NT2/D1 (cell line): Measurements from ENCODE around the gene BAIAP2L2.
A peak's percentile ranks its signal among the peaks of the same experiment; 100 is the strongest.

Source experiments
- DNase-seq: peaks from one replicate; pipeline ENCODE4 v3.0.0-alpha.2; 2011; ENCODE audit warnings: low read depth, low spot score
- H3K27me3 ChIP-seq: 2 replicates; pipeline ENCODE4 v1.6.0; 2011; ENCODE audit warnings: mild to moderate bottlenecking; ENCODE audit not compliant: insufficient read length, insufficient read depth
- H3K36me3 ChIP-seq: 2 replicates; pipeline ENCODE4 v1.6.1; 2011; ENCODE audit warnings: mild to moderate bottlenecking, low read length, mixed read lengths; ENCODE audit not compliant: insufficient read depth, insufficient read length
- H3K4me1 ChIP-seq: 2 replicates; pipeline ENCODE4 v1.5.1; 2011; ENCODE audit not compliant: insufficient read depth, insufficient read length
- H3K4me3 ChIP-seq: 2 replicates; pipeline ENCODE4 v1.5.1; 2011; ENCODE audit warnings: low read depth; ENCODE audit not compliant: insufficient read length
- H3K9ac ChIP-seq: 2 replicates; pipeline ENCODE4 v1.6.0; 2011; ENCODE audit warnings: low read depth; ENCODE audit not compliant: insufficient read length
- H3K9me3 ChIP-seq: 2 replicates; pipeline ENCODE4 v1.5.1; 2011; ENCODE audit warnings: mild to moderate bottlenecking, low read length; ENCODE audit not compliant: insufficient read depth
- SUZ12 ChIP-seq: IDR thresholded peaks from 2 replicates; pipeline ENCODE4 v1.6.1; 2011; ENCODE audit not compliant: insufficient read length, insufficient read depth; ENCODE audit errors: extremely low read depth
- YY1 ChIP-seq: IDR thresholded peaks from 2 replicates; pipeline ENCODE4 v1.6.1; 2011; ENCODE audit not compliant: insufficient read length, insufficient read depth
- ZNF274 ChIP-seq: IDR thresholded peaks from 2 replicates; pipeline ENCODE4 v1.6.1; 2011; ENCODE audit warnings: mild to moderate bottlenecking, low read depth, low read length

The BAIAP2L2 gene

GRCh38 chr22:38056969-38057891 lies 53.3 kb downstream of the BAIAP2L2 start, which contains the start of gene PICK1:
TSS of gene PICK1 (plus strand) at chr22:38057404. CDS start at chr22:38057810, 406 bp downstream.
- peak within 1 kb of the TSS; percentile 64 for H3K4me3 ChIP-seq
- DNase-seq = peak; percentile 49
- H3K9me3 ChIP-seq = no peaks in the 10 kb centered on the region
- H3K27me3 ChIP-seq = no peaks in the 10 kb centered on the region
- peaks cover 15% of the 10 kb centered on the region for H3K36me3 ChIP-seq
- TF ChIP-seq YY1 = peak; percentile 86
- TF ChIP-seq ZNF274 = no peak
- H3K4me1 ChIP-seq = peaks cover 6% of the 10 kb centered on the region
- H3K9ac ChIP-seq = peak within 1 kb of the TSS; percentile 86

- Histone ChIP-seq H3K27me3 (no peaks in the 10 kb centered on the region), H3K9ac (peak overlapping the region; percentile 61)
- TF ChIP-seq SUZ12 (no peak), YY1 (no peak), ZNF274 (no peak)
These were observed 58.3 kb downstream of the BAIAP2L2 start for GRCh38 chr22:38051900-38052862.

GRCh38 chr22:38051261-38051660 lies 59.2 kb downstream of the BAIAP2L2 start:
- H3K4me1 ChIP-seq = peaks cover 9% of the 10 kb centered on the region
- no peak overlapping the region for H3K9ac ChIP-seq
- TF ChIP-seq ZNF274 (no peak), SUZ12 (no peak), YY1 (no peak)
- no peak overlapping the region for H3K4me3 ChIP-seq
- DNase-seq = no peak
- H3K27me3 ChIP-seq = no peaks in the 10 kb centered on the region
- H3K9me3 ChIP-seq = no peaks in the 10 kb centered on the region
- no peaks in the 10 kb centered on the region for H3K36me3 ChIP-seq

More at GRCh38 chr22:38051900-38052862, 58.3 kb downstream of the BAIAP2L2 start:
- H3K9me3 ChIP-seq = no peaks in the 10 kb centered on the region
- peak; percentile 79 for DNase-seq
- no peaks in the 10 kb centered on the region for H3K36me3 ChIP-seq
- H3K4me1 ChIP-seq = peaks cover 9% of the 10 kb centered on the region
- H3K4me3 ChIP-seq = no peak overlapping the region

DNA sequence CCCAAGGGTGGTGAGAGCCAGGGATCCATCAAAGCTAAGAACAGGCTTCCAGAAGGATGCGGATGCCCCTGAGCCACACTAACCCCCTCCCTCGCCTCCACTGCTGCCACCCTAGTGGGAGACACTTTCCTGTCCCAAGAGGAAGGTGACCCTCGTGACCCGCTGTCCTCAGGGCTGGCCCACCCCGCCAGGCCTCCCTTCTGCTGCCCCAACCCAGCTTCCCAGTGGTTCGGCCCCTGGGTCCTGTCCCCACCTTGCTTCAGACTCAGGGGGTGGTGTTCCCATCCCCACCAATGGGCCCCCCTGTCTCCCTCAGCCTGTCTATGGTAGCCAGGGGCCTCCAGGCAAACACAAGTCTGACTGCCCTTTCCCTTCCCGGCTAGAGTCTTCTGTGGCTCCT lies 59.8 kb downstream of the BAIAP2L2 start:
- no peaks in the 10 kb centered on the region for H3K27me3 ChIP-seq
- no peak for DNase-seq
- peaks cover 9% of the 10 kb centered on the region for H3K4me1 ChIP-seq
- no peak overlapping the region for H3K4me3 ChIP-seq
- no peaks in the 10 kb centered on the region for H3K36me3 ChIP-seq
- no peaks in the 10 kb centered on the region for H3K9me3 ChIP-seq
- H3K9ac ChIP-seq = no peak overlapping the region
- TF ChIP-seq YY1 (no peak), SUZ12 (no peak), ZNF274 (no peak)

DNA sequence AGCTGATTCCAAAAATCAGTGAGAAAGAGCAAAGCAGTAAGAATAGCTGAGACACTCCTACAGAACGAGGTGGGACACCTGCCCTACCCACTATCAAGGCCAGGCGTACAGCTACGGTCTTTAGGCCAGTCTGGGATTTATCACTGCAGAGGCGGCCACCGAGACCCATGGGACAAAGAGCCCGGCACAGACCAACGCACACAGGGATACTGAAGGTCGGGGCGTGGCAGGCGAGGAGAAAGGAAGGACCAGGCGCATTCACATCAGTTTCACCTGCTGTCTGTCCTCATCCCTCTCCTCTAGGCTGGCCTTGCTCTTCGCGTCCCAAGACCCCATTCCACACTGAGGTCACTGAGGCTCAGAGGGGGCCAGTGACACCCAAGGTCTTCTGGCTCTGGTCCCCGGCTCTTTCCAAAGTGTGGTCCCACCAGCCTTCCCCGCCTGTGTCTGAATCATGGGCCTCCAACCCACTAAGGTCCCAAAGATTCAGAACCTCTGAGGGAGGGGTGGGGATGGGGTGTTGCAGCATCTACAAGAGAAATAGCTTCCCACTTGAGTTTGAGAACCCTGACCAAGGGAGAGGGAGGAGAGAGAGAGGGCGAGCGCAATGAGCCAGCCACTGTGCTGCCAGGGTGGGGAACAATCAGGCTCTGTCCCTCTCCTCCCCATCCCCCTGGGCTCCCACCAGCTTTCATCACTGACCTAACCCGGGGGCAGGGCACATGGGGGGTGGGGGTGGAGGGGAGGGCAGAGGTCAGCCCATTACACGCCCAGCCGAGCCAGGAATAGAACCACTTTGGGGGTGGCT lies 60.5 kb downstream of the BAIAP2L2 start:
- Histone ChIP-seq H3K4me3 (no peak overlapping the region), H3K4me1 (peaks cover 9% of the 10 kb centered on the region), H3K9me3 (no peaks in the 10 kb centered on the region), H3K27me3 (no peaks in the 10 kb centered on the region), H3K9ac (no peak overlapping the region), H3K36me3 (no peaks in the 10 kb centered on the region)
- no peak for TF ChIP-seq SUZ12
- TF ChIP-seq YY1 = no peak
- no peak for TF ChIP-seq ZNF274
- DNase-seq = no peak

- Histone ChIP-seq H3K9me3 (no peaks in the 10 kb centered on the region), H3K9ac (no peak overlapping the region), H3K27me3 (no peaks in the 10 kb centered on the region), H3K36me3 (no peaks in the 10 kb centered on the region), H3K4me3 (no peak overlapping the region), H3K4me1 (peaks cover 7% of the 10 kb centered on the region)
- no peak for TF ChIP-seq YY1
- DNase-seq = no peak
These were observed 64.3 kb downstream of the BAIAP2L2 start for GRCh38 chr22:38046070-38046748.
